Measurements from ENCODE around the gene AK4.

The AK4 gene

DNA sequence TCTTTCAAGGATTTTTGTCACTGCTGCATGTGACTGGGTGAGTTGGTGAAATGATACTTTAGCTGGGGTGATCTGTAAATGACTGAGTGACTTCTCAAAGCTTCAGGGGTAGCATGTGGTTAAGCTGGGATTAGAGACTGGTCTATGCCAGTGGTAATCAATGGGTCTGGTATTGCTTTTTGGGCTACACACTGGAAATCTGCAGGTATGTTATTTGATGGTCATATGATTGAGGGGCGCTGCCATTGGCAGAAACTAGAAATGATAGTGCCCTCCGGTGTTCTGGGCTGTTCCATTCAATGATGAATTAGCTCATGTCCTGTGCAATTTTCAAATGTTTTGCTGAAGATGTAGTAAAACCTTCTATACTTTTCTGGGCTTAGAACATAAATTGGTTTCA is 121.6 kb downstream of the AK4 start:
- no peak for DNase-seq (ENCODE audit: extremely low read depth in 1 of 2, low read depth in 1 of 2)

- no peak for DNase-seq (ENCODE audit: extremely low read depth in 1 of 2, low read depth in 1 of 2)
Measured at GRCh38 chr1:65276197-65276939, 128.4 kb downstream of the AK4 start.

DNA sequence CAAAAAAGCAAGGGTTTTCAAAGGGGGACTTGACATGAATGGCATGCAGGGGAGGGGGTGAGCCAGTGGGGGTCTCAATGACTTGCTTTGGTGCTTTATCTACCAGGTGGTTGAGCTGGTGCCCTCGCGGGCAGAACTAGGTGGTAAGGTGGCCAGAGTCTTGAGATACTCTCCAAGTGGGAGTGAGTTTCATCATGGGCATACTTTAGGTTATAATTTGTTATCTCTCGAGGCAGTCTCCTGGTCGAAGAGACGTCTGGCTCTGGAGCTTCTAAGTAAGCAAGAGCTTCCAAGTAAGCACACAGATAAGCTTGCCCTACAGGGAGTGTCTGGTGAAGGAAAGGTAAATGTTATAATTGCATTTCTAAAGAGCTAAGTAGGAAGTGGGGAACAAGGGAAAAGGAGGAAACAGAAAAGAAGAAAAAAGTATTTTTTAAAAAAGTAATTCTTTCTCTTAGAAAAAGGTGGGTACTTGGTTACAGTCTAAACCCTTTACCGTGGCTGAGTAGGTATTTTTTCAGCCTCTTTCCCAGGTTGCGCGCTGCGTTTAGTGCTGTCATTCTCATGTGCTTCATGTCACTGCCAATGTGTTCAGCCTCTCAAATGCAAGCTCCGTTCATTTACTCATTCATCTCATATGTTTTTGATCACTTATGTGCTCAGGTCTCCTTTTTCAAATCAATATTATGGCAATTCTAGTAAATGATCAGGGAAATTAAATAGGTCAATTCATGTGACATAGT is 129.8 kb downstream of the AK4 start:
- no peak for DNase-seq (ENCODE audit: extremely low read depth in 1 of 2, low read depth in 1 of 2)

- DNase-seq (ENCODE audit: extremely low read depth in 1 of 2, low read depth in 1 of 2) = no peak
Measured at GRCh38 chr1:65278376-65279069, 130.5 kb downstream of the AK4 start.

DNA sequence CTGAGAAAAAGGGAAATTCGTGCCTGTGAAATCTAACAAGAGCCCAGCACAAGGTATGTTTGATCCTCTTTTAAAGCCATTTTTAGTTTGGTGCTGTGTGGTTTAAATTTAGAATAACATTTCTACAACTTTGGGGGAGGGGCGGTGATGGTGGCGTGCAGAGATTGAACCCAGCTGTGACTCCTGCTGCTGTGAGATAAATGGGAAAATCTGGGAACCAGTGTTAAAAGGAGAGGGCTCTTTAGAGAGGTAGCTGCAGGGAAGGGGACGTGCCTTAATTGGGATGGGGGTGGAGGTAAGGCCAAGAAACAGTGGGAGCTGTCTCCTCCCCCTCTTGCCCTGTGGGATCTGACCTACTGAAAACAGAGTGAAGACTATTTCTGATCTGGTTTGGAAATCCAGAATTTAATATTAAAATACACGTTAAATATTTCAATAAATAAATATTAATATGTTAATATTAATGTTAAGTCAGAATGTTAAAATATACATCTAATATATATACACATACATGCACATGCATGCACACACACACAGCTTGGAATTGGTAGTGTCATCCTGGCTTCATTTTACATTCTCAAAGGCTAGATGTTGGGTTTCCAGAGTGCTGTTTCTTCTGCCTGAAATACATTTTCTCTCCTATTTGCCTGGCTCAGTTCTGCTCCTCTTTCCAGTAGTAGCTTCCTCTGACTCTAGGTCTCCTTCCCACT is 131.2 kb downstream of the AK4 start:
- no peak for DNase-seq (ENCODE audit: extremely low read depth in 1 of 2, low read depth in 1 of 2)

All from activated CD8-positive, alpha-beta memory T cell treated with anti-CD3 and anti-CD28 coated beads for 1 hour (primary cell).